ENCODE results near the gene MAPK11. TPM values are rescaled to one million over a fixed set of nuclear protein-coding genes. Genes with fewer than 3 reads are reported as not detected.

MAPK11 gene
- total RNA-seq, 2 donors from 2014 or later = 20.9 to 21.7 TPM

DNA sequence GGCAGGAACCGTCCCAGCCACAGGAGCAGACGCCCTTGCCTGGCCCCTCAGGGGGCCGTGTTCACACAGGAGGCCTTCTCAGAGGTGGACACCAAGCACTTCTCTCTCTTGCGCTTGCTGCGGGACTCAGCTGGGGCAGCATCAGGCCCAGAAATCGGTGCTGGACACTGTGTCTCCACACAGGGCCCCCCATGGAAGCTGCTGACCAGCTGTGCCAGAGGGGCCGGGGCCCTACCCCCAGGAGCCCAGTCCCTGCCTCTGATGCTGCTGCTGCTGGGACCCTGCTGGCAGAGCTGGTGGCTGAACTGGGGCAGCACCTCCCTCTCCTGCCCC is 33.3 kb upstream of the MAPK11 start:
- ATAC-seq (replicated peaks) = no peak
- H3K4me1 Mint-ChIP-seq = peaks cover 5% of the 10 kb centered on the region
- H3K27ac Mint-ChIP-seq = no peak overlapping the region
- H3K9me3 Mint-ChIP-seq = no peaks in the 10 kb centered on the region
- peaks cover 6% of the 10 kb centered on the region for H3K27me3 Mint-ChIP-seq
- no peaks in the 10 kb centered on the region for H3K36me3 Mint-ChIP-seq (ENCODE audit: low read depth)
- no peak overlapping the region for H3K4me3 Mint-ChIP-seq

GRCh38 chr22:50302564-50302963 is 32.4 kb upstream of the MAPK11 start:
- no peak for ATAC-seq (replicated peaks)
- Mint-ChIP-seq H3K4me1 (peaks cover 5% of the 10 kb centered on the region), H3K36me3 (ENCODE audit: low read depth) (no peaks in the 10 kb centered on the region), H3K27me3 (peaks cover 8% of the 10 kb centered on the region), H3K9me3 (no peaks in the 10 kb centered on the region), H3K4me3 (no peak overlapping the region), H3K27ac (no peak overlapping the region)

DNA sequence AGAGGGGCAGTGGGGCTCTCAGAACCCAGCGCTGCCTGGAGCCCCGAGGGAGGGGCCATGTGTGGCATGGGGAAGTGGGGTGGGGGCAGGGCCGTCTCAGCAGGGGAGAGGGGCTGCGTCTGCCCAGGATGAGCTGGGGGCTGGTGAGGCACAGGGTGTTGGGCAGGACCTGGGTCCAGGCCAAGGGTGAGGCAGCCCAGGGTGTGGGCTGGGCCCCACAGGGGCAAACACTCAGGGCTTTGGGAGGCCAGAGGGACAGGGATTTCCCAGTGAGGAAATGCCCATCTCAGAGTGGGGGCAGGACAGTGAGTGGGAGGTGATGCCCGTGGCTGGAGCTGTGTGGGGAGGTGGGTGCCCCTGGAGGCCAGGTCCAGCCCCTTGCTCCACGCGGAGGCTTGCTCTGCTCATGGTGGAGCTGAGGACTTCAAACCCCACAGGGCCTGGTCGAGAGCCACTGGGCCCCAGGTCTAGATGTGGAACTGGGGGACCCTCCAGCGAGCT is 31.9 kb upstream of the MAPK11 start:
- ATAC-seq (replicated peaks) = no peak
- no peaks in the 10 kb centered on the region for H3K9me3 Mint-ChIP-seq
- no peak overlapping the region for H3K27ac Mint-ChIP-seq
- H3K4me1 Mint-ChIP-seq = peaks cover 5% of the 10 kb centered on the region
- peaks cover 10% of the 10 kb centered on the region for H3K27me3 Mint-ChIP-seq
- H3K4me3 Mint-ChIP-seq = no peak overlapping the region
- no peaks in the 10 kb centered on the region for H3K36me3 Mint-ChIP-seq (ENCODE audit: low read depth)

DNA sequence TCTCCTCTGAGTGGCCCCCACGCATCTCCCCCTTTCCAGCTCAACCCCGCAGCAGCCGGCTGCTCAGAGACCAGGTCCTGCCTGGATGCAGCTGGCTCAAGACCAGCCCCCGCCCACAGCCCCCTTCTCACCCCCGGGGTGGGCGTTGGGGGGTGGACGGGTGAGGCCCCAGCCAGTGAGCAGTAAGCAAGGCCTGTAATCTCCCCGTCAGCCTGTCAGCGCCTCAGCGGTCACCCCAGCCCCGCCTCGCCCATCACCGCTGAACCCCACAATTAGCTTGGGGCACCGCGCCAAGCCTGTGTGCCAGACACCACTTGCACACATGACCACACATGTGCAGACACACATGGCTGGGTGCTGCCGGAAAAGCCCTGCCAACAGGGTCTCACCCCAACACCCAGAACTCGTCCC is 31.4 kb upstream of the MAPK11 start:
- H3K27me3 Mint-ChIP-seq = peaks cover 10% of the 10 kb centered on the region
- ATAC-seq (replicated peaks) = no peak
- H3K4me1 Mint-ChIP-seq = peaks cover 5% of the 10 kb centered on the region
- H3K36me3 Mint-ChIP-seq (ENCODE audit: low read depth) = no peaks in the 10 kb centered on the region
- H3K27ac Mint-ChIP-seq = no peak overlapping the region
- H3K4me3 Mint-ChIP-seq = no peak overlapping the region
- no peaks in the 10 kb centered on the region for H3K9me3 Mint-ChIP-seq

DNA sequence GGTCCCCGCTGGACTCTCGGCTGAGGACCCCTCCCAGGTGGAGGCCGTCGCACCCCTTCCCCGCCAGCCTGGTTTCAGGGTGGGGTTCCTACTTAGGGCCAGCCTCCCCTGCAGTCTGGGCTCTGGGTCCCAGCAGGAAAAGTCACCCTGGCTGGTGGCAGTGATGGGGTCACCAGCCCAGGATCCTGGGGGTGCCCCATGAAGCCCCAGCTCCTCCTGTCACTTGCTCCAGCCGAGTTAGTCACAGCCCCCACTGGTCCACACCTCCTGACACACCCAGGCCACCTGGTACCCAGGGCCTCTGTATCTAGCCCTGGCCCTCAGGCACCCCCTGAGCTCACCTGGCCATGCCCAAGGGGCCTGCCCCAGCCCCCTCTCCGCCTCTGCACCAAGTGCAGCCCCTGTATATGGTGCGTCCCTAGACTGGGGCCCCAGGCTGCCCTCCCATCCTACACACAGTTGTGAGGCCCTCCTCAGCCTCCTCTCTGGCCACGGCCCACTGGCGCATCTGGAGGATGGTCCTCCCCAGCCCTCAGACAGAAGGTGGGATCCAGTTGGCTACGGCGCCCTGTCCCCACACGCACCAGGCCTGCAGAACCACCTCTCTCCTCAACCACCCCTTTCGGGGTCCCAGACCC is 30.6 kb upstream of the MAPK11 start:
- ATAC-seq (replicated peaks) = no peak
- Mint-ChIP-seq H3K36me3 (ENCODE audit: low read depth) (no peaks in the 10 kb centered on the region), H3K27me3 (peaks cover 5% of the 10 kb centered on the region), H3K9me3 (no peaks in the 10 kb centered on the region), H3K27ac (no peak overlapping the region), H3K4me3 (no peak overlapping the region), H3K4me1 (no peaks in the 10 kb centered on the region)

- Mint-ChIP-seq H3K9me3 (no peaks in the 10 kb centered on the region), H3K27ac (no peak overlapping the region), H3K27me3 (peaks cover 5% of the 10 kb centered on the region), H3K4me1 (no peaks in the 10 kb centered on the region), H3K36me3 (ENCODE audit: low read depth) (no peaks in the 10 kb centered on the region), H3K4me3 (no peak overlapping the region)
- no peak for ATAC-seq (replicated peaks)
Measured at GRCh38 chr22:50299785-50300619, 29.8 kb upstream of the MAPK11 start.

DNA sequence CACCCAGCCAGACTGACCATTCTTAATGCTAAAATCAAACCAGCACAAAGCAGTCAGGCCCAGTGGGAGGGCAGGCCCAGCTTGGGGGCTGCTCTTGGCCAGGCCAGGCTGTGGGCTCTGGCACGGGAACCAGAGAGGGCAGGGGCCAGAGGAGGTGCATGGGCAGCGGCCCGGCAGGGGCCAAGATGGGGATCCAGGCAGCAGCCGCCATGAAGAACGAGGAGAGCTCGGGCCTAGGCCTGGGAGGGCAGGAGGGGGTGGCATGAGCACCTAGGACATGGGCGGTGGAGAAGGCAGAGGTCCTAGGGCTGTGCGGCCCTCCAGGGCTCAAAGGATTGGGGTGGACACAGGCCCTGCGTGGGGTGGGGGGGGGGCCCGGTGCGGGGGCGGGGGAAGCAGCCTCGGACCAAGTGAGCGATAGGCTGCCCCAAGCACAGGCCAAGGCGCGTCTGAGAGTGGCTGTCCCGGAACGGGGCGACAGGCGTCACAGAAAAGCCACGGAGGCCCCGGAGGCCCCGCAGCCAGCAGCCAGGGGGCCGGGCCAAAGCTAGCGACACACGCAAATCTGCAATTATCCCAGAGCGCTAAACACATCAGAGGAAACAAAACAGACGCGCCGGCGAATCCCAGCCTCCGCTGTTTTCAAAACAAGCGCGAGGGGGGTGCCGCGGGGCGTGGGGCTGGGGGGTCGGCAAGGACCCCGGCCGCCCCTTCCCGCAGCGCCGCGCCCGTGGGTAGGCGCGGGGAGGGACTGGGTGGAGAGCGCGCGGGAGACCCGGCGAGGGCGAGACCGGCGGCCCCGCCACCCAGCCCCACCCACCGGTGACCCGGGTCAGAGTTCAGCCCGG is 29.0 kb upstream of the MAPK11 start:
- no peaks in the 10 kb centered on the region for H3K9me3 Mint-ChIP-seq
- H3K27ac Mint-ChIP-seq = no peak overlapping the region
- peaks cover 5% of the 10 kb centered on the region for H3K27me3 Mint-ChIP-seq
- no peaks in the 10 kb centered on the region for H3K4me1 Mint-ChIP-seq
- no peak overlapping the region for H3K4me3 Mint-ChIP-seq
- ATAC-seq (replicated peaks) = no peak
- H3K36me3 Mint-ChIP-seq (ENCODE audit: low read depth) = no peaks in the 10 kb centered on the region

GRCh38 chr22:50298266-50298637 is 28.1 kb upstream of the MAPK11 start:
- Mint-ChIP-seq H3K4me3 (no peak overlapping the region), H3K27ac (no peak overlapping the region), H3K27me3 (peaks cover 5% of the 10 kb centered on the region), H3K36me3 (ENCODE audit: low read depth) (no peaks in the 10 kb centered on the region), H3K9me3 (no peaks in the 10 kb centered on the region), H3K4me1 (no peaks in the 10 kb centered on the region)
- ATAC-seq (replicated peaks) = no peak

DNA sequence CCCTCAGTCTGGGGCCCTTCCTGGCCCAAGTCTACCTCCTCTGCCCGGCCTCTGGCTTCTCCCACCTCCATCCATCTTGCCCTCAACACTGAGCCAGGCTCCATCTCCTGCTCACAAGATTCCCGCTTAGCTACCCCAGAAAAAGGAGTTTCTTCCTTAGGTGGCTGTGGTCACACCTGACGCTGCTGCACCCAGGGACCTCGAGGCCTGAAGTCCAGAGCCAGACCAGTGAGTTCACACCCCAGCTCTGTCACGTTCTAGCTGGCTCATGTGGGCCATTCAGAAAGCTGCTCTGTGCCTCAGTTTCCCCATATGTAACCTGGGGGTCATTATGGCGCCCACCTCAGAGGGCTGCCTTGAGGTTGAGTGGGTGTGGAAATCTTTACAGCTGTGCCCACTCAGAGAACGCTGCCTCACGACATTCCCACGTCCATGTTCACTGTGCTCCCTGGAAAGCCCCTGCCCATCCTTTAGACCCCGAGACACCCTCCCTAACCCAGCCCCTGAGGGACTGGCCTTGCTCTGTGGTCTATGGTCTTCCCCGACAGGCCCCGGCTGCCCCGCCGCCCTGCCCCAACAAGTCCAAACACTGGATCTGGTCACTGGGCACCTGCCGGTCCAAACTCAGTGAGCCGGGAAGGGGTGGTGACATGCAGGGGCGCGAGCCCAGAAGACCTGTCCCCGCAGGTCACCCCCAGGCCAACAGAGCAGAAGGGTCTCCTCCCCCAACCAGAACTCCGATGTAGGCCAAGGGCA is 27.5 kb upstream of the MAPK11 start:
- no peak for ATAC-seq (replicated peaks)
- Mint-ChIP-seq H3K4me3 (no peak overlapping the region), H3K36me3 (ENCODE audit: low read depth) (no peaks in the 10 kb centered on the region), H3K27me3 (peaks cover 8% of the 10 kb centered on the region), H3K4me1 (peaks cover 2% of the 10 kb centered on the region), H3K27ac (no peak overlapping the region), H3K9me3 (no peaks in the 10 kb centered on the region)

- no peaks in the 10 kb centered on the region for H3K9me3 Mint-ChIP-seq
- no peak overlapping the region for H3K27ac Mint-ChIP-seq
- peaks cover 13% of the 10 kb centered on the region for H3K27me3 Mint-ChIP-seq
- H3K36me3 Mint-ChIP-seq (ENCODE audit: low read depth) = no peaks in the 10 kb centered on the region
- no peak overlapping the region for H3K4me3 Mint-ChIP-seq
- H3K4me1 Mint-ChIP-seq = peaks cover 3% of the 10 kb centered on the region
- no peak for ATAC-seq (replicated peaks)
Measured at GRCh38 chr22:50296658-50297490, 26.7 kb upstream of the MAPK11 start.

DNA sequence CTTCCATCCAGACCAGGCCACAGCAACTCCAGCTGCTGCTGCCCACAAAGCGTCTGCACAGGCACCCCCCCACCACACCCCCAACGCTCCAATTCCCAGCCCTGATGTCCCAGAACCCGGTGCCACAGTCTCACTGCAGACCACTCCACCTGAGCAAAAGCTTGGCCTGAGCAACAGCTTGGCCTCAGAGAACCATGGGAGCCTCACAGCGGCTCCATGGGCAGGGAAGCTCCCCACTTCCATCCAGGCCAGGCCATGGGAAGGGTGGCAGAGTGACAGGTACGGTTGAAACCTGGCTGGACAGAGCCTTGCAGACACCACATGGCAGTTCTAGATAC is 24.1 kb upstream of the MAPK11 start:
- no peaks in the 10 kb centered on the region for H3K36me3 Mint-ChIP-seq (ENCODE audit: low read depth)
- no peak overlapping the region for H3K27ac Mint-ChIP-seq
- ATAC-seq (replicated peaks) = no peak
- H3K4me3 Mint-ChIP-seq = no peak overlapping the region
- H3K4me1 Mint-ChIP-seq = peaks cover 3% of the 10 kb centered on the region
- peaks cover 18% of the 10 kb centered on the region for H3K27me3 Mint-ChIP-seq
- no peaks in the 10 kb centered on the region for H3K9me3 Mint-ChIP-seq

- H3K27ac Mint-ChIP-seq = no peak overlapping the region
- H3K9me3 Mint-ChIP-seq = no peaks in the 10 kb centered on the region
- no peak for ATAC-seq (replicated peaks)
- no peaks in the 10 kb centered on the region for H3K36me3 Mint-ChIP-seq (ENCODE audit: low read depth)
- H3K27me3 Mint-ChIP-seq = peaks cover 18% of the 10 kb centered on the region
- no peak overlapping the region for H3K4me3 Mint-ChIP-seq
- H3K4me1 Mint-ChIP-seq = peaks cover 3% of the 10 kb centered on the region
Measured at GRCh38 chr22:50293441-50294318, 23.5 kb upstream of the MAPK11 start.
